Liver (tissue), 9 donors: Measurements from ENCODE around the gene CORT. TPM values are rescaled to one million over a fixed set of nuclear protein-coding genes. Genes with fewer than 3 reads are reported as not detected.

Source experiments
- DNase-seq: peaks from one replicate; pipeline ENCODE4 v3.0.0-alpha.2; 2017; ENCODE audit warnings: low spot score
- H3K27ac ChIP-seq, 2 donors: one replicate each; pipeline ENCODE4 v1.7.0; 2013; ENCODE audit warnings: inconsistent platforms in 2 of 2, low read length in 2 of 2, control low read depth in 1 of 2, low read depth in 1 of 2, mild to moderate bottlenecking in 1 of 2
- H3K27me3 ChIP-seq, 4 donors: one replicate each; pipeline versions ENCODE4 v1.6.1 to v1.7.0; 2013; ENCODE audit warnings: low read length in 3 of 4, inconsistent platforms in 1 of 4, mild to moderate bottlenecking in 1 of 4, moderate library complexity in 1 of 4; ENCODE audit not compliant: control insufficient read depth in 4 of 4, insufficient read depth in 4 of 4
- H3K36me3 ChIP-seq, 4 donors: one replicate each; pipeline versions ENCODE4 v1.6.1 to v1.7.0; 2013; ENCODE audit warnings: low read length in 3 of 4, mild to moderate bottlenecking in 3 of 4, low read depth in 1 of 4, moderate library complexity in 1 of 4; ENCODE audit not compliant: control insufficient read depth in 4 of 4, insufficient read depth in 3 of 4
- H3K4me1 ChIP-seq, 4 donors: one replicate each; pipeline versions ENCODE4 v1.6.1 to v1.7.0; 2013; ENCODE audit warnings: low read length in 3 of 4, mild to moderate bottlenecking in 3 of 4, moderate library complexity in 1 of 4; ENCODE audit not compliant: control insufficient read depth in 4 of 4, insufficient read depth in 4 of 4
- H3K4me3 ChIP-seq, 3 donors: one replicate each; pipeline versions ENCODE4 v1.6.1 to v1.7.0; 2013; ENCODE audit warnings: low read length in 3 of 3, control low read depth in 1 of 3, low read depth in 1 of 3, mild to moderate bottlenecking in 1 of 3
- H3K9ac ChIP-seq, 2 donors: one replicate each; pipeline ENCODE4 v1.7.0; 2013; ENCODE audit warnings: low read length in 2 of 2, mild to moderate bottlenecking in 2 of 2, moderate library complexity in 2 of 2, control low read depth in 1 of 2, low read depth in 1 of 2
- H3K9me3 ChIP-seq, 4 donors: one replicate each; pipeline versions ENCODE4 v1.6.1 to v1.7.0; 2013; ENCODE audit warnings: low read length in 3 of 4; ENCODE audit not compliant: control insufficient read depth in 4 of 4
- ATF3 ChIP-seq: IDR thresholded peaks from 2 replicates; pipeline ENCODE4 v1.6.1; 2016; ENCODE audit warnings: antibody characterized with exemption
- FOXA1 ChIP-seq: IDR thresholded peaks from 2 replicates; pipeline ENCODE4 v1.6.1; 2016; ENCODE audit warnings: antibody characterized with exemption
- FOXA2 ChIP-seq: IDR thresholded peaks from 2 replicates; pipeline ENCODE4 v1.6.1; 2016; ENCODE audit warnings: antibody characterized with exemption
- GABPA ChIP-seq, 2 donors: IDR thresholded peaks in 1 of 2; conservative IDR thresholded peaks in 1 of 2; 2 replicates each; pipeline ENCODE4 v1.6.1; 2016; ENCODE audit warnings: antibody characterized with exemption in 2 of 2, mild to moderate bottlenecking in 1 of 2, moderate library complexity in 1 of 2
- HNF4A ChIP-seq, 2 donors: conservative IDR thresholded peaks; 2 replicates each; pipeline ENCODE4 v1.6.1; 2016; ENCODE audit warnings: antibody characterized with exemption in 2 of 2, mild to moderate bottlenecking in 2 of 2
- HNF4G ChIP-seq: IDR thresholded peaks from 2 replicates; pipeline ENCODE4 v1.6.1; 2016; ENCODE audit warnings: antibody characterized with exemption
- JUND ChIP-seq, 2 donors: IDR thresholded peaks; 2 replicates each; pipeline ENCODE4 v1.6.1; 2016; ENCODE audit warnings: antibody characterized with exemption in 2 of 2
- MAX ChIP-seq: IDR thresholded peaks from 2 replicates; pipeline ENCODE4 v1.6.1; 2016; ENCODE audit warnings: antibody characterized with exemption
- NR2F2 ChIP-seq: IDR thresholded peaks from 2 replicates; pipeline ENCODE4 v1.6.1; 2016; ENCODE audit warnings: antibody characterized with exemption
- RAD21 ChIP-seq, 2 donors: IDR thresholded peaks; 2 replicates each; pipeline ENCODE4 v1.6.1; 2016; ENCODE audit warnings: antibody characterized with exemption in 2 of 2, mild to moderate bottlenecking in 2 of 2
- REST ChIP-seq: IDR thresholded peaks from 2 replicates; pipeline ENCODE4 v1.6.1; 2016; ENCODE audit warnings: antibody characterized with exemption, mild to moderate bottlenecking
- RXRA ChIP-seq, 2 donors: IDR thresholded peaks; 2 replicates each; pipeline ENCODE4 v1.6.1; 2017 to 2018; ENCODE audit warnings: antibody characterized with exemption in 2 of 2, mild to moderate bottlenecking in 1 of 2
- SP1 ChIP-seq: IDR thresholded peaks from 2 replicates; pipeline ENCODE4 v1.6.1; 2018; ENCODE audit warnings: antibody characterized with exemption, mild to moderate bottlenecking
- TAF1 ChIP-seq: conservative IDR thresholded peaks from 2 replicates; pipeline ENCODE4 v1.6.1; 2016; ENCODE audit warnings: antibody characterized with exemption, mild to moderate bottlenecking
- YY1 ChIP-seq: IDR thresholded peaks from 2 replicates; pipeline ENCODE4 v1.6.1; 2016; ENCODE audit warnings: antibody characterized with exemption, mild to moderate bottlenecking
- WGBS: extraction: QIAGEN DNeasy Blood & Tissue Kit; methylation state at CpG from one replicate; pipeline ENCODE4 v1.1.7; 2013; 5-methylcytosine and 5-hydroxymethylcytosine counted together
- polyA plus RNA-seq, 2 donors: library from polyadenylated mRNA; stranded (reverse) in 1 of 2; unstranded in 1 of 2; fragments of 200-250 nt in 1 of 2; fragments of >200 nt in 1 of 2; fragmentation: Nextera tagmentation in 1 of 2; extraction: Ambion mirVana in 1 of 2; gene quantifications; one replicate each; pipeline versions ENCODE4 v1.2.1 to v1.2.3, GENCODE V29; 2013 to 2015
- total RNA-seq, 2 donors: library from RNA; depleted of rRNA; stranded (reverse); fragments of >200 nt; gene quantifications; one replicate each; pipeline ENCODE4 v1.2.3, GENCODE V29; 2014
- donor health status: healthy.
- donor health status: healthy.
- donor health status: healthy.
- donor health status: healthy.
- donor health status: healthy.

The CORT gene
- total and polyA plus RNA-seq, 4 donors, result 0.05 to 0.28 (median 0.13) TPM

GRCh38 chr1:10457875-10458274, 8.0 kb downstream of the CORT start (continued):
- no peak for TF ChIP-seq REST
- TF ChIP-seq FOXA2, result no peak
- TF ChIP-seq GABPA (IDR thresholded peaks at IDR 0.05 in 1 of 2, conservative IDR thresholded peaks at IDR 0.05 in 1 of 2), result no peak
- no peak for TF ChIP-seq FOXA1

GRCh38 chr1:10459184-10459583, 9.4 kb downstream of the CORT start:
- DNase-seq, result no peak
- Histone ChIP-seq H3K27ac (no peak overlapping the region), H3K9ac (no peak overlapping the region)

GRCh38 chr1:10467078-10467477, 17.2 kb downstream of the CORT start:
- TF ChIP-seq SP1 (no peak), ATF3 (no peak), HNF4G (no peak), YY1 (no peak), RAD21 (IDR thresholded peaks at IDR 0.05) (no peak), JUND (IDR thresholded peaks at IDR 0.05) (no peak), FOXA2 (no peak), FOXA1 (no peak), HNF4A (conservative IDR thresholded peaks at IDR 0.05) (no peak), TAF1 (no peak), NR2F2 (no peak), RXRA (IDR thresholded peaks at IDR 0.05) (no peak), REST (no peak)
- H3K4me1 ChIP-seq, result peaks cover 0 to 12% (median 10%) of the 10 kb centered on the region in 4 donors
- H3K9ac ChIP-seq, result no peak overlapping the region
- H3K27me3 ChIP-seq, result no peaks in the 10 kb centered on the region
- H3K27ac ChIP-seq, result no peak overlapping the region
- H3K4me3 ChIP-seq, result no peak overlapping the region
- H3K9me3 ChIP-seq, result no peaks in the 10 kb centered on the region
- 97% methylated on average over 2 of the region's 2 CpGs for WGBS
- H3K36me3 ChIP-seq, result peaks cover 15 to 36% (median 28%) of the 10 kb centered on the region in 4 donors
- no peak for DNase-seq

More at GRCh38 chr1:10459184-10459583, 9.4 kb downstream of the CORT start:
- TF ChIP-seq GABPA (IDR thresholded peaks at IDR 0.05 in 1 of 2, conservative IDR thresholded peaks at IDR 0.05 in 1 of 2) (no peak), RXRA (IDR thresholded peaks at IDR 0.05) (peak; percentile 53 to 66), SP1 (peak; percentile 41), HNF4A (conservative IDR thresholded peaks at IDR 0.05) (peak in 1 of 2 donors; percentile 31), YY1 (peak; percentile 35), JUND (IDR thresholded peaks at IDR 0.05) (peak in 1 of 2 donors; percentile 54), MAX (peak; percentile 43), ATF3 (no peak)
- Histone ChIP-seq H3K9me3 (no peaks in the 10 kb centered on the region), H3K4me1 (peaks cover 0 to 4% (median 0%) of the 10 kb centered on the region in 4 donors), H3K27me3 (no peaks in the 10 kb centered on the region), H3K36me3 (peaks cover 6 to 19% (median 18%) of the 10 kb centered on the region in 4 donors), H3K4me3 (no peak overlapping the region)
- WGBS, result 22% methylated on average over 3 of the region's 3 CpGs
